Testis (tissue), 2 donors: ENCODE results near the gene YIPF4.

ENCODE experiments used
- POLR2A ChIP-seq: fragments of 450-650 bp; IDR thresholded peaks from one replicate; pipeline ENCODE4 v1.6.1; 2017; ENCODE audit warnings: antibody characterized with exemption, mild to moderate bottlenecking, moderate library complexity
- TF ChIP-seq, protein P1 (sequence below), 3 experiments: fragments of 450-650 bp in 2 of 3; fragments of 200-600 bp in 1 of 3; sonication (generic) in 1 of 3; IDR thresholded peaks; one replicate each; pipeline ENCODE4 v1.5.1; 2016 to 2019; ENCODE audit warnings: antibody characterized with exemption in 3 of 3, mild to moderate bottlenecking in 2 of 3, moderate library complexity in 1 of 3

DNA sequence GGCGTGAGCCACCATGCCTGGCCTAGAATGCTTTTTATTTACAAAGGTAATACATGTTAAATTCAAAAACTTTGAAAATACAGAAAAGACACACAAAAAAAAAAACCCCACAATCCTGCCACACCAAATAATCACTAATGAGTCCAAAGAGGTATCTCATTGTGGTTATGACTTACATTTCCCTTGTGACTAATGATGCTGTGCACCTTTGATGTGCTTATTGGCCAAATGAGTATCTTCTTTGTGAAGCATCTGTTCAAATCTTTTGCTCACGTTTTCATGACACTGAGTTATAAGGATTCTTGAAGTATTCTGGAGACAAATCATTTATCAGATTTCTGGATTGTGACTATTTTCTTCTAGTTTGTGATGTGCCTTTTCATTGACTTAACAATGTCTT, 6.6 kb upstream of the YIPF4 start:
- no peak for TF ChIP-seq POLR2A
- TF ChIP-seq, protein P1, sequence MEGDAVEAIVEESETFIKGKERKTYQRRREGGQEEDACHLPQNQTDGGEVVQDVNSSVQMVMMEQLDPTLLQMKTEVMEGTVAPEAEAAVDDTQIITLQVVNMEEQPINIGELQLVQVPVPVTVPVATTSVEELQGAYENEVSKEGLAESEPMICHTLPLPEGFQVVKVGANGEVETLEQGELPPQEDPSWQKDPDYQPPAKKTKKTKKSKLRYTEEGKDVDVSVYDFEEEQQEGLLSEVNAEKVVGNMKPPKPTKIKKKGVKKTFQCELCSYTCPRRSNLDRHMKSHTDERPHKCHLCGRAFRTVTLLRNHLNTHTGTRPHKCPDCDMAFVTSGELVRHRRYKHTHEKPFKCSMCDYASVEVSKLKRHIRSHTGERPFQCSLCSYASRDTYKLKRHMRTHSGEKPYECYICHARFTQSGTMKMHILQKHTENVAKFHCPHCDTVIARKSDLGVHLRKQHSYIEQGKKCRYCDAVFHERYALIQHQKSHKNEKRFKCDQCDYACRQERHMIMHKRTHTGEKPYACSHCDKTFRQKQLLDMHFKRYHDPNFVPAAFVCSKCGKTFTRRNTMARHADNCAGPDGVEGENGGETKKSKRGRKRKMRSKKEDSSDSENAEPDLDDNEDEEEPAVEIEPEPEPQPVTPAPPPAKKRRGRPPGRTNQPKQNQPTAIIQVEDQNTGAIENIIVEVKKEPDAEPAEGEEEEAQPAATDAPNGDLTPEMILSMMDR (IDR thresholded peaks at IDR 0.05), result no peak
